Stimulated activated CD8-positive, alpha-beta memory T cell treated with anti-CD3 and anti-CD28 coated beads, Interleukin-7, amount 100 ng/mL, for 48 hours (primary cell): ENCODE results near the gene RYR1.

Experiments
- DNase-seq, 2 donors: peaks; one replicate each; pipeline ENCODE4 v3.0.0-alpha.2; 2020; ENCODE audit warnings: low read depth in 1 of 2; ENCODE audit errors: extremely low read depth in 1 of 2

Gene RYR1

GRCh38 chr19:38425810-38426466 is 7.6 kb upstream of the RYR1 start, which contains the start of gene RASGRP4:
RASGRP4 (minus strand) TSS chr19:38426219; CDS start chr19:38426091, 128 bp downstream.
- peak in 1 of 2 donors; percentile 42 for DNase-seq

- DNase-seq: peak in 1 of 2 donors; percentile 50
Observed at GRCh38 chr19:38427035-38427677, 6.3 kb upstream of the RYR1 start.

- peak in 1 of 2 donors; percentile 25 for DNase-seq
Observed at GRCh38 chr19:38429055-38429810, 4.3 kb upstream of the RYR1 start.

- no peak for DNase-seq
Observed at GRCh38 chr19:38429811-38430156, 3.7 kb upstream of the RYR1 start.

- DNase-seq: no peak
Observed at GRCh38 chr19:38430931-38431330, 2.6 kb upstream of the RYR1 start.

GRCh38 chr19:38434549-38435051 is 1.1 kb downstream of the RYR1 start:
- DNase-seq: no peak

DNA sequence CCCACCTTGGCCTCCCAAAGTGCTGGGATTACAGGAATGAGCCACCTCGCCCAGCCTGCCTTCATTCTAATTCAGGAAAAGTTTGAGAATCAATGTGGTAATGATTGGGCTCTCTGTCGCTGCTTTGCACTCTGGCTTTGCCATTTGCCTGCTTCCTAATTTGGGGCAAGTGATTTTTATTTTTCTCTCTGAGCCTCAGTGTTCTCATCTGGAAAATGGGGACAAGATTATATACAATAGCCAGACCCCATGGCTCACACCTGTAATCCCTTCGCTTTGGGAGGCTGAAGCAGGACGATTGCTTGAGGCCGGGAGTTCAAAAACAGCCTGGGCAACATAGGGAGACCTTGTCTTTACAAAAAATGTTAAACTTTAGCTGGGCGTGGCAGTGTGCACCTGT is 3.8 kb downstream of the RYR1 start:
- no peak for DNase-seq

DNA sequence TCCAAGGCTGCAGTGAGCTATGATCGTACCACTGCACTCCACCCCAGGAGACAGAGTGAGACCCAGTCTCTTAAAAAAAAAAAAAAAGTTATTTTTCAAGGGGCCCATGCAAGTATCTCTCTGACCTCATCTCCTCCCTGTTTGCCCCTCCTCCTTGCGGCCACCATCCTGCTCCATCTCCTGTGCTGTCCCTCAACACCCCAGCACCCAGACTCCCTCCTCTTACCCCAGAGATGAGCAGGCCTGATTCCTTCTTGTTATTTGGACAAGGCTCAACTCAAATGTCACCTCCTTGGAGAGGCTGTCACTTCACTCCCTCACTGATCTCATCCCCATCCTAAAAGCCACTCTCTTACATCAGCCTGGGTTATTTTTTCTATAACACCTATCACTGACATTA is 4.4 kb downstream of the RYR1 start:
- no peak for DNase-seq

- DNase-seq: no peak
Observed at GRCh38 chr19:38440592-38440991, 7.1 kb downstream of the RYR1 start.

- no peak for DNase-seq
Observed at GRCh38 chr19:38441657-38442348, 8.3 kb downstream of the RYR1 start.

DNA sequence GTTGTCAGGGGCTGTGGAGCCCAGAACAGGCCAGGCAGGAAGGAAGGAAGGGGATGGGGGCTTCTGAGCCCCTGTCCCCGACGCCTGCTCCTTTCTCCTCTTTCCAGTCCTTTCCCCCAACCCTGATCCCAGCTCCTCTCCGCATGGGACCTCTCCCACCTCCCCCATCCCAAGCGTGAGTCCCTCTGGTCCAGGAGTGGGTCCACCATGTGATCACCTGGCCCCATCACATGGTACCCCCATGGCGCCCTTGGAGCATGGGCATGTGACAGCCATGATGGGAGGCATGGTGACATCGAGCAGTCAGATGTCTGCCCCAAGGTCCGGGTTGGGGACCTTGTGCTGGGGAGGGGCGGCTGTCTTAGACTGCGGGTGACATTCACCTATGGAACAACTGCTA is 9.2 kb downstream of the RYR1 start:
- no peak for DNase-seq

GRCh38 chr19:38443458-38443999 is 10.0 kb downstream of the RYR1 start:
- DNase-seq: no peak

DNA sequence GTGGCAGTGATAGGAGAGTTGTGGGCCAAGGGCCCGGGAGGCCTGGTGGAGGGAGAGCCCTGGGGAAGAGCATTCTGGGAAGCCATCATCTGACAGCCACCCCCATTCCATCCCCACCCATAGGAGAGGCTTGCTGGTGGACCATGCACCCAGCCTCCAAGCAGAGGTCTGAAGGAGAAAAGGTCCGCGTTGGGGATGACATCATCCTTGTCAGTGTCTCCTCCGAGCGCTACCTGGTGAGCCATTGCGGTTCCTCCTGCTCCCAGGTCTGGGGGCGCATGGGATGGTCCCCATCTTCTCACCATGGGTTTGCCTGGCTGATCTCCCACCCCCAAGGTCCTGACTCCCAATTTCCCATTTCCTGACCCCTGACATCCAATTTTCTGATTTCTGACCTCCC is 10.5 kb downstream of the RYR1 start:
- DNase-seq: no peak

GRCh38 chr19:38445362-38445761 is 11.9 kb downstream of the RYR1 start:
- DNase-seq: no peak

- DNase-seq: no peak
Observed at GRCh38 chr19:38448225-38448624, 14.7 kb downstream of the RYR1 start.

DNA sequence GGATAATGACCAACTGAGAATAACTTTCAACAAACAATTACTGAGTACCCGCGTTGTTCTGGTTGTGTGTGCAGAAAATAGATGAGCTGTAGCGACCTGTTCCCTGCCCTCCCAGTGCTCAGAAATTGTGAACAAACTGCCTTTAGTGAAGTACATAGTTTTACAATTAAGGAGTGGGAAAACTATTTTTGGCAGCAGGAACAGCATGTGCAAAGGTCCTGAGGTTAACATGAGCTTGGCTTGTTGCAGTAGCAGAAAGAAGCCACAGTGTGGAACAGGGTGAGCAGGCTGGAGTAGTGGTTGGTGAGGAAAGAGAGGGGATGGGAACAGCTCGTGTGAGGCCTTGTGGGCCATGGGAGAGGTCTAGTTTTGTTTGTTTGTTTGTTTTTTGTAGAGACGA is 16.0 kb downstream of the RYR1 start:
- no peak for DNase-seq

GRCh38 chr19:38451036-38451435 is 17.5 kb downstream of the RYR1 start:
- DNase-seq: no peak

DNA sequence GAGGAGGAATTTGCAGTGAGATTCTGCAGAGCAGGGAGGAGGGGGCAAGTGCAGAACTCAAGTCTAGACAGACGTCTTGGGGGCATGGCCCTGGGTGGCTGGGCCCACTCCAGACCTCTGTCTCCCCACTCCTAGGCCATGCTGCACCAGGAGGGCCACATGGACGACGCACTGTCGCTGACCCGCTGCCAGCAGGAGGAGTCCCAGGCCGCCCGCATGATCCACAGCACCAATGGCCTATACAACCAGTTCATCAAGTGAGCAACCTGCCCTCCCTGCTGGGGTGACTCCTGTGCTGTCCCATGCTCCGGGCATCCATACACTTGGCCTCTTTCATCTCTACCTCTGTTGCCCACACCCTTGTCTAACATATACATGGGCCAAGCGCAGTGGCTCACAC is 18.1 kb downstream of the RYR1 start:
- DNase-seq: no peak

- DNase-seq: peak in 1 of 2 donors; percentile 19
Observed at GRCh38 chr19:38452430-38453366, 19.2 kb downstream of the RYR1 start.

DNA sequence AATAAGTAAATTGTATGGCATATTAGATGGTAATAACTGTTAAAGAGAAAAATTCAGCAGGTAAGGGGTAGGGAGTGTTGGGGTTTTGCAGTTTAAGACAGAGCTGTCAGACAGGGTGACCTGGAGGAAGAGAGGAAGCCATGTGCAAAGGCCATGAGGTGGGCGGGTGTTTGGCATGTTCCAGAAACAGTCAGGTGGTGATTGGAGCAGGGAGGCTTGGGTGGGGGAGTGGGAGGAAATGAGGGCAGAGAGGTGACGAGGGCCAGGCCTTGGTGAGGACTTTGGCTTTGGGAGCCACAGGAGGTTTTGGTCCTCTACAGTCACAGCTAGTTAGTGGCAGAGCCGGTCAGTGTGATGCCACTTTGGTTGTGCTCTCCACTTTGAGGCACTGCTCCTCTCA is 20.1 kb downstream of the RYR1 start:
- no peak for DNase-seq
